Neural cell (in vitro differentiated cells): ENCODE measurements around the gene AZU1.

Experiments
- EZH2 ChIP-seq: fragments of 200-600, 300-800 bp; shearing (Covaris generic), sonication (generic); IDR thresholded peaks from 2 replicates; pipeline ENCODE4 v1.6.1; 2014; ENCODE audit warnings: antibody characterized with exemption, low read length, borderline replicate concordance, mild to moderate bottlenecking; ENCODE audit not compliant: insufficient read depth, poor library complexity, severe bottlenecking
- TF ChIP-seq, protein P1 (sequence below): fragments of 450-650 bp; IDR thresholded peaks from 2 replicates; pipeline ENCODE4 v1.5.1; 2014; ENCODE audit warnings: antibody characterized with exemption, mild to moderate bottlenecking, moderate library complexity; ENCODE audit not compliant: poor library complexity, severe bottlenecking

DNA sequence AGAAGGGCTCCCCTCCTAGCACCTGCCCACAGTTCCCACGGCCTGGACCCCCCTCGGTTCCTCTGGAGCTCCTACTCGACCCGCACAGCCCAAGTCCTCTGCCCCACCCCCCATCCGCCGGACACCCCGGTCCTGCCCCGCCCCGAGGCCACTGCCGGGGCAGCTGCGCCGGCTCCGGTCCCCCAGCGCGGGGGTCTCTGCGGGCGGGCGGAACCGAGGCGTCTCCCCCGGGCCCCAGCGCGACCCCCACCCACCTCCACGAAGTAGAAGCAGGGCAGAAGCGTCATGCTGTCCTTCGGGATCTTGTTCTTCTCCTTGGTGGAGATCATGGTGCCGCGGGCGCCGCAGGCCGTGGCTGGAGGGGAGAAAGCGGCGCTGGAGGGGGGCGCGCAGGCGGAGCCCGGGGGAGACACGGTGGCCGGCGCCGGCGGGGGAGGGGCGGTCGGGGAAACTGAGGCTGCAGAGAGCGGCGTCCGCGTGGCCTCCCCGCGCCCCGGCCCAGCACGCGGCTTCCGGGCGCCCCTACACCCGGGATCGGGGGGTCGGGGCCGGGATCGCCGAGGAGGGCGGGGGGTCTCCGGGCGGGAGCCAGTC, 6.3 kb upstream of the AZU1 start:
- TF ChIP-seq, protein P1, sequence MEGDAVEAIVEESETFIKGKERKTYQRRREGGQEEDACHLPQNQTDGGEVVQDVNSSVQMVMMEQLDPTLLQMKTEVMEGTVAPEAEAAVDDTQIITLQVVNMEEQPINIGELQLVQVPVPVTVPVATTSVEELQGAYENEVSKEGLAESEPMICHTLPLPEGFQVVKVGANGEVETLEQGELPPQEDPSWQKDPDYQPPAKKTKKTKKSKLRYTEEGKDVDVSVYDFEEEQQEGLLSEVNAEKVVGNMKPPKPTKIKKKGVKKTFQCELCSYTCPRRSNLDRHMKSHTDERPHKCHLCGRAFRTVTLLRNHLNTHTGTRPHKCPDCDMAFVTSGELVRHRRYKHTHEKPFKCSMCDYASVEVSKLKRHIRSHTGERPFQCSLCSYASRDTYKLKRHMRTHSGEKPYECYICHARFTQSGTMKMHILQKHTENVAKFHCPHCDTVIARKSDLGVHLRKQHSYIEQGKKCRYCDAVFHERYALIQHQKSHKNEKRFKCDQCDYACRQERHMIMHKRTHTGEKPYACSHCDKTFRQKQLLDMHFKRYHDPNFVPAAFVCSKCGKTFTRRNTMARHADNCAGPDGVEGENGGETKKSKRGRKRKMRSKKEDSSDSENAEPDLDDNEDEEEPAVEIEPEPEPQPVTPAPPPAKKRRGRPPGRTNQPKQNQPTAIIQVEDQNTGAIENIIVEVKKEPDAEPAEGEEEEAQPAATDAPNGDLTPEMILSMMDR: no peak
- TF ChIP-seq EZH2: no peak
